Neural crest cell (in vitro differentiated cells): ENCODE data around the gene CYGB. TPM values are rescaled to one million over a fixed set of nuclear protein-coding genes. Genes with fewer than 3 reads are reported as not detected.
"Not testable (repeated sequence)": the region's sequence is repeated elsewhere in the genome, so short reads cannot be mapped to it uniquely, and the experiment has no call there.

Experiments
- DNase-seq: peaks from one replicate; pipeline ENCODE4 v3.0.0; 2021; ENCODE audit warnings: low read depth, mixed read lengths, low spot score
- H3K27ac Mint-ChIP-seq: one replicate; pipeline ENCODE4 v1.8.0; 2021; ENCODE audit warnings: mild to moderate bottlenecking, mixed read lengths; ENCODE audit not compliant: unreplicated experiment
- H3K27me3 Mint-ChIP-seq: 2 replicates; pipeline ENCODE4 v1.8.0; 2021; ENCODE audit warnings: low read depth, mild to moderate bottlenecking, mixed read lengths
- H3K36me3 Mint-ChIP-seq: 2 replicates; pipeline ENCODE4 v1.8.0; 2021; ENCODE audit warnings: low read depth, mild to moderate bottlenecking, mixed read lengths
- H3K4me1 Mint-ChIP-seq: 2 replicates; pipeline ENCODE4 v1.8.0; 2021; ENCODE audit warnings: mixed read lengths
- H3K4me3 Mint-ChIP-seq: one replicate; pipeline ENCODE4 v1.8.0; 2021; ENCODE audit warnings: mild to moderate bottlenecking, mixed read lengths
- H3K9me3 Mint-ChIP-seq: 2 replicates; pipeline ENCODE4 v1.8.0; 2021; ENCODE audit warnings: mixed read lengths
- CTCF ChIP-seq: fragments of 200-600 bp; sonication (generic); conservative IDR thresholded peaks from 2 replicates; pipeline ENCODE4 v1.5.0; 2021; ENCODE audit warnings: antibody characterized with exemption, mild to moderate bottlenecking
- total RNA-seq: library from RNA; stranded (reverse); gene quantifications from 2 replicates; pipeline ENCODE4 v1.2.1, GENCODE V29; 2021

CYGB gene
- total RNA-seq, 1 donor from 2014 or later = 8.7 TPM

- Mint-ChIP-seq H3K27ac (peak overlapping the region; percentile 39), H3K4me1 (no peaks in the 10 kb centered on the region), H3K36me3 (no peaks in the 10 kb centered on the region), H3K4me3 (no peak overlapping the region), H3K27me3 (peaks cover 13% of the 10 kb centered on the region), H3K9me3 (no peaks in the 10 kb centered on the region)
- DNase-seq = no peak
- TF ChIP-seq CTCF = no peak
Measured at GRCh38 chr17:76512366-76513305, 24.9 kb downstream of the CYGB start.

GRCh38 chr17:76511668-76512365 lies 25.7 kb downstream of the CYGB start:
- no peak for DNase-seq
- Mint-ChIP-seq H3K27ac (no peak overlapping the region), H3K9me3 (no peaks in the 10 kb centered on the region), H3K4me1 (no peaks in the 10 kb centered on the region), H3K27me3 (peaks cover 18% of the 10 kb centered on the region), H3K4me3 (no peak overlapping the region), H3K36me3 (no peaks in the 10 kb centered on the region)
- TF ChIP-seq CTCF = no peak

- Mint-ChIP-seq H3K4me1 (no peaks in the 10 kb centered on the region), H3K4me3 (no peak overlapping the region), H3K27me3 (peaks cover 22% of the 10 kb centered on the region), H3K27ac (no peak overlapping the region), H3K9me3 (no peaks in the 10 kb centered on the region), H3K36me3 (no peaks in the 10 kb centered on the region)
- no peak for TF ChIP-seq CTCF
- DNase-seq = no peak
Measured at GRCh38 chr17:76510831-76511244, 26.7 kb downstream of the CYGB start.

DNA sequence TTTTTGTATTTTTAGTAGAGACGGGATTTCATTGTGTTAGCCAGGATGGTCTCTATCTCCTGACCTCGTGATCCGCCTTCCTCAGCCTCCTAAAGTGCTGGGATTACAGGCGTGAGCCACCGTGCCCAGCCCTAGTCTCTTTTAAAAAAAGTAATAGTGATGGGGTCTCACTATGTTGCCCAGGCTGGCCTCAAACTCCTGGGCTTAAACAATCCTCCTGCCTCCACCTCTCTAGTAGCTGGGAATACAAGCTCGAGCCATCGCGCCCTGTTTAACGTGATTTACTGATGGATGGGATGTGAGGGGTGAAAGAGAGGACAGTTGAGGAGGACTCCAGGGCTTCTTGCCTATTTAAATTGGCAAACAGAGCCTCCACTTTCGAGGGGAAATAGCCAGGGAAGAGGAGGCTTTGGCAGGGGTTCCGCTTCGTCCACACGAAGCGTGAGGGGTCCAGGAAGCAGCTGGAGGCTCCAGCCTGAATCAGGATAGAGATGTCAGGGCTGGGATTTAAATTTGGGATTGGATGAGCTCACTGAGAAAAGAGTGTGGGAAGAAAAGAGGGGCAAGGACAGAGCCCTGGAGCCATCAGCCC lies 28.9 kb downstream of the CYGB start:
- H3K27ac Mint-ChIP-seq = peak overlapping the region; percentile 35
- H3K4me1 Mint-ChIP-seq, H3K36me3 Mint-ChIP-seq, H3K4me3 Mint-ChIP-seq, DNase-seq, H3K9me3 Mint-ChIP-seq: not testable (repeated sequence)
- H3K27me3 Mint-ChIP-seq = peaks cover 25% of the 10 kb centered on the region

DNA sequence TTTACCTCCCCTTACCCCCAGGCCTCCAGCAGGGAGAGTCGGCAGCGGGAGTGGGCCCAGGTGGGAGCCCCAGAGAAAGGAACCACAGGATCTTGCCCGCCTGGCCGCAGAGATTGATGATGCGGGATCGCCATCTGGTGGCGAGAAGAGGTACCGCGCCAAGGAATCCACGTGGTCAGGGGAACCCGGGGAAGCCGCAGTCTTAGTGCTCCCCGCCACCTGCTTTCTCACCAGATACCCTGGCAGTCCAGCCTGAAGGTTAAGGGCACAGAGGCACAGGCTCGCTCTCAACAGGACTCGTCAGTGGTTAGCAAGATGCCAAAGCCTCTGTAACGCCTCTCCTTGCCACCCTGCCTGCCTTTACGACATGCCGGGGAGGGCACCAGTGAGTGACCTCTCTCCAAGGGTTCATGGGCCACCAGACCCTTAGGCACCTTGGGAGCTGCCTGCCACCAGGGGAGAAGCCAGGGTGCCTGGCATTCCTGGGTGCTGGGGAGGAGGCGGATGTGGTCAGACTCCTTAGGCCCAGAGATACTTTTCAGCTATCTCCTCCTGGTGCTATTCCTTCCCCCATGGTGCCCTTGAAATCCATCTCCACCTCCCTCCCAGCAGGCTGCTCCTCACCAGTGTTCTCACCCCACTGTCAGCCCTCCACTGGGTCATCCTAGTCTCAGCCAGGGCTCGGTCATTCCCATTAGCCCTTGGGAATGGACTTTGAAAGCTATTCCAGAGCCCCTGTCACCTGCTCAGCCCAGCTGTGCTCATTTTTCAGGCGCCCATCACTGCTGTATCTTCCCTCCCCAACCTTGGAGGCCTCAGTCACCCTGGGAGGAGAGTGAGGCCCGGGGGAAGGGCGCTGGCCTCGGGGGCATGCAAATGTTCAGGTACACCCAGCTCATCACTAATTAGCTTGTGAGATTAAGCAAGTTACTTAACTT lies 30.8 kb downstream of the CYGB start:
- H3K4me3 Mint-ChIP-seq = no peak overlapping the region
- H3K9me3 Mint-ChIP-seq = no peaks in the 10 kb centered on the region
- no peaks in the 10 kb centered on the region for H3K36me3 Mint-ChIP-seq

More for the DNA sequence above, 30.8 kb downstream of the CYGB start:
- Mint-ChIP-seq H3K27me3 (peaks cover 34% of the 10 kb centered on the region), H3K4me1 (peaks cover 2% of the 10 kb centered on the region), H3K27ac (no peak overlapping the region)
- peak; percentile 91 for DNase-seq
- TF ChIP-seq CTCF = peak; percentile 97
